SU-DHL-6 (cell line): ENCODE measurements around the gene CADM4.

ENCODE experiments used
- H2AFZ ChIP-seq: fragments of 200-600 bp; sonication (generic); 2 replicates; pipeline ENCODE4 v1.6.1; 2014; ENCODE audit warnings: low read depth, mild to moderate bottlenecking, moderate library complexity, mixed read lengths, antibody characterized with exemption, low read length; ENCODE audit not compliant: severe bottlenecking
- H3F3A ChIP-seq: fragments of 200-600 bp; shearing (Covaris generic); 2 replicates; pipeline ENCODE4 v1.6.0; 2016; ENCODE audit warnings: antibody characterized with exemption, mild to moderate bottlenecking; ENCODE audit not compliant: insufficient read depth
- H3K27ac ChIP-seq: fragments of 200-600 bp; sonication (generic); 2 replicates; pipeline ENCODE4 v1.5.1; 2016; ENCODE audit warnings: low read depth, mild to moderate bottlenecking, low read length, moderate library complexity, mixed read lengths
- H3K27me3 ChIP-seq: fragments of 200-600 bp; sonication (generic), shearing (Covaris generic); 2 replicates; pipeline ENCODE4 v1.6.0; 2014; ENCODE audit warnings: mild to moderate bottlenecking, low read length
- H3K36me3 ChIP-seq: fragments of 200-600 bp; sonication (generic); 2 replicates; pipeline ENCODE4 v1.6.1; 2014; ENCODE audit warnings: mild to moderate bottlenecking, low read length, mixed read lengths
- H3K4me2 ChIP-seq: fragments of 300-600, 200-600 bp; shearing (Covaris generic), sonication (generic); 2 replicates; pipeline ENCODE4 v1.6.0; 2014; ENCODE audit warnings: low read length, low read depth, mild to moderate bottlenecking; ENCODE audit not compliant: poor library complexity, severe bottlenecking
- H3K4me3 ChIP-seq: fragments of 200-600 bp; sonication (generic); 2 replicates; pipeline ENCODE4 v1.5.1; 2014; ENCODE audit warnings: antibody characterized with exemption, low read length, mild to moderate bottlenecking, mixed read lengths; ENCODE audit not compliant: insufficient read depth, poor library complexity, severe bottlenecking
- H3K79me2 ChIP-seq: fragments of 200-600 bp; sonication (generic); 2 replicates; pipeline ENCODE4 v1.6.1; 2014; ENCODE audit warnings: mild to moderate bottlenecking, low read length, moderate library complexity; ENCODE audit not compliant: insufficient read depth
- H3K9ac ChIP-seq: fragments of 200-600 bp; sonication (generic); 2 replicates; pipeline ENCODE4 v1.7.0; 2014; ENCODE audit warnings: mild to moderate bottlenecking, low read length
- H3K9me2 ChIP-seq: fragments of 200-600 bp; sonication (generic); replicated peaks from 2 replicates; pipeline ENCODE4 v1.6.1; 2014; ENCODE audit warnings: low read length; ENCODE audit not compliant: insufficient read depth
- H3K9me3 ChIP-seq: fragments of 200-600 bp; sonication (generic); 2 replicates; pipeline ENCODE4 v1.6.1; 2014; ENCODE audit warnings: low read length, mixed read lengths; ENCODE audit not compliant: insufficient read depth
- H4K20me1 ChIP-seq: fragments of 200-600 bp; sonication (generic); 2 replicates; pipeline ENCODE4 v1.6.1; 2014; ENCODE audit warnings: low read depth, mild to moderate bottlenecking, antibody characterized with exemption, low read length, moderate library complexity, mixed read lengths
- CTCF ChIP-seq: fragments of 200-600 bp; sonication (generic); IDR thresholded peaks from one replicate; pipeline ENCODE4 v1.5.1; 2017; ENCODE audit warnings: antibody characterized with exemption, mild to moderate bottlenecking, low read length, moderate library complexity; ENCODE audit not compliant: insufficient read depth, poor library complexity, severe bottlenecking
- EZH2phosphoT487 ChIP-seq: fragments of 200-600 bp; sonication (generic), shearing (Covaris generic); conservative IDR thresholded peaks from 2 replicates; pipeline ENCODE4 v1.6.1; 2018; ENCODE audit warnings: mild to moderate bottlenecking, antibody characterized with exemption, low read length, moderate library complexity, mixed read lengths

The CADM4 gene

GRCh38 chr19:43598445-43599240 is 41.0 kb downstream of the CADM4 start:
- Histone ChIP-seq H3K4me2 (no peak overlapping the region), H3K79me2 (peaks cover 15% of the 10 kb centered on the region), H3K9me3 (no peaks in the 10 kb centered on the region), H3F3A (peaks cover 8% of the 10 kb centered on the region; the same call in 1 of the 2 replicates), H3K36me3 (no peaks in the 10 kb centered on the region), H3K27me3 (no peaks in the 10 kb centered on the region), H4K20me1 (no peaks in the 10 kb centered on the region), H3K9me2 (no peaks in the 10 kb centered on the region), H2AFZ (no peak overlapping the region), H3K9ac (no peak overlapping the region), H3K27ac (no peak overlapping the region), H3K4me3 (no peak overlapping the region)
- TF ChIP-seq CTCF: no peak
- TF ChIP-seq EZH2phosphoT487: no peak

DNA sequence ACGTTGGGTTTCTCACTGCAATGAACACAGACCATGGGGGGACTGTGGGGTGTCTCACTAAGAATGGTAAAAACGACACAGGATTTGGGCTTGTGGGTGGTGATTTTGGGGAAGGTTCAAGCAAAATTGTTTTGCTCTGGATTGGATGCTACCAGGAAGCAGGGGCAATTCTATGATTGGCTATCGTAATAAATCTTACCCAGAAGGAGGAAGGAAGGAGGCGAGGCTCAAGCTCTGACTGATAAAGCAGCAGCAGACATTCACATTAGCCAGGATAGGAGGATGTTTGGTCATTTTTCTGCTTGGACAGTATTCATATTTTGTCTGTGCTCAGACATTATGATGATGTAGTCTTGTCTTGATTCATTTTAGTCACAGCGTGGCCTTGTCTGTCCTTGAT is 41.8 kb downstream of the CADM4 start:
- Histone ChIP-seq H3K4me3 (peak overlapping the region; percentile 81), H3K27ac (no peak overlapping the region)

GRCh38 chr19:43596842-43597461 is 42.7 kb downstream of the CADM4 start:
- Histone ChIP-seq H3F3A (peaks cover 8% of the 10 kb centered on the region; the same call in 1 of the 2 replicates), H3K9me3 (no peaks in the 10 kb centered on the region), H3K79me2 (peaks cover 15% of the 10 kb centered on the region), H3K27ac (peak overlapping the region; percentile 79), H3K9me2 (no peaks in the 10 kb centered on the region), H3K36me3 (no peaks in the 10 kb centered on the region), H2AFZ (peak overlapping the region; percentile 88), H3K9ac (peak overlapping the region; percentile 79), H3K27me3 (no peaks in the 10 kb centered on the region), H4K20me1 (no peaks in the 10 kb centered on the region), H3K4me2 (peak overlapping the region; percentile 81), H3K4me3 (peak overlapping the region; percentile 81)
- TF ChIP-seq EZH2phosphoT487 (no peak), CTCF (no peak)

More for the DNA sequence above, 41.8 kb downstream of the CADM4 start:
- H4K20me1 ChIP-seq: no peaks in the 10 kb centered on the region
- H3K9me2 ChIP-seq: no peaks in the 10 kb centered on the region
- no peaks in the 10 kb centered on the region for H3K27me3 ChIP-seq
- no peaks in the 10 kb centered on the region for H3K36me3 ChIP-seq
- H3K9ac ChIP-seq: peak overlapping the region; percentile 79
- peaks cover 15% of the 10 kb centered on the region for H3K79me2 ChIP-seq
- peak overlapping the region; percentile 81 for H3K4me2 ChIP-seq
- TF ChIP-seq CTCF (no peak), EZH2phosphoT487 (no peak)
- no peak overlapping the region for H2AFZ ChIP-seq
- H3K9me3 ChIP-seq: no peaks in the 10 kb centered on the region
- peaks cover 8% of the 10 kb centered on the region; the same call in 1 of the 2 replicates for H3F3A ChIP-seq
